Ovary (tissue), 9 donors: ENCODE measurements around the gene SAP30BP. TPM values are rescaled to one million over a fixed set of nuclear protein-coding genes. Genes with fewer than 3 reads are reported as not detected.

Source experiments
- DNase-seq, 5 donors: peaks; one replicate each; pipeline ENCODE4 v3.0.0-alpha.2; 2019 to 2020
- H3K27ac ChIP-seq, 2 donors: fragments of 200-600 bp; one replicate each; pipeline versions ENCODE4 v1.5.1 to v1.8.0; 2019 to 2022
- H3K27me3 ChIP-seq: fragments of 200-600 bp; one replicate; pipeline ENCODE4 v1.8.0; 2022
- H3K36me3 ChIP-seq: fragments of 200-600 bp; sonication (generic); one replicate; pipeline ENCODE4 v1.5.1; 2019
- H3K4me1 ChIP-seq: one replicate; pipeline ENCODE4 v1.8.1; 2013; ENCODE audit warnings: mild to moderate bottlenecking, moderate library complexity; ENCODE audit not compliant: insufficient read depth
- H3K4me3 ChIP-seq: fragments of 200-600 bp; sonication (generic); one replicate; pipeline ENCODE4 v1.5.1; 2017
- H3K9me3 ChIP-seq, 2 donors: fragments of 200-600 bp in 1 of 2; sonication (generic) in 1 of 2; one replicate each; pipeline versions ENCODE4 v1.5.1 to v1.8.1; 2013 to 2019; ENCODE audit warnings: mild to moderate bottlenecking in 1 of 2, moderate library complexity in 1 of 2
- CTCF ChIP-seq, 3 donors: fragments of 450-650 bp in 2 of 3; fragments of 200-600 bp in 1 of 3; IDR thresholded peaks; one replicate each; pipeline versions ENCODE4 v1.5.1 to v1.8.0; 2016 to 2022; ENCODE audit warnings: antibody characterized with exemption in 3 of 3, mild to moderate bottlenecking in 1 of 3
- EP300 ChIP-seq: sonication (generic); formaldehyde crosslinking; IDR thresholded peaks from one replicate; pipeline ENCODE4 v1.6.1; 2017; ENCODE audit warnings: antibody characterized with exemption
- POLR2A ChIP-seq: fragments of 450-650 bp; IDR thresholded peaks from one replicate; pipeline ENCODE4 v1.6.1; 2017; ENCODE audit warnings: antibody characterized with exemption, mild to moderate bottlenecking, moderate library complexity
- WGBS, 3 donors: extraction: QIAGEN DNeasy Blood & Tissue Kit in 1 of 3; methylation state at CpG; one replicate each; pipeline versions ENCODE4 v1.1.5 to v1.1.7; 2013 to 2017; 5-methylcytosine and 5-hydroxymethylcytosine counted together
- intact Hi-C, 4 donors: fragments of 100-400 bp; cut with DNase I; formaldehyde crosslinking; loops; one replicate each; pipeline versions ENCODE4 v1.11.0 to v1.15.1; 2022 to 2023
- polyA plus RNA-seq, 2 donors: library from polyadenylated mRNA; stranded (reverse); fragments of 200-250 nt in 1 of 2; fragments of 350-450 nt in 1 of 2; fragmentation: Illumina TruSeq in 1 of 2; extraction: RNeasy Lipid Tissue Mini Kit (QIAGEN cat#74804) in 1 of 2; gene quantifications; one replicate each; pipeline ENCODE4 v1.2.3, GENCODE V29; 2013 to 2014
- total RNA-seq, 7 donors: library from RNA; depleted of rRNA in 2 of 7; stranded (reverse); fragments of >200 nt in 2 of 7; fragmentation: NEBNext Ultra II Directional in 3 of 7; extraction: Animal tissue kit (Norgen Biotek cat#: 25700) in 3 of 7; gene quantifications; one replicate each; pipeline versions ENCODE4 v1.1.0 to v1.2.4, GENCODE V29; 2016 to 2023
- donor health status: DM: no; HTN: no; CAD: no; lungs with moderate emphysema.
- donor health status: DM: no; HTN: no; CAD: no.
- donor health status: Bipolar disorder and iron deficiency.
- donor health status: DM: yes; HTN: yes; CAD: no.
- donor health status: DM: no; HTN: no; CAD: no.
- donor health status: DM: yes; HTN: yes; CAD: no.

SAP30BP gene
- total and polyA plus RNA-seq, 9 donors: 54.8 to 89.1 (median 81.7) TPM

GRCh38 chr17:75733471-75733870 is 66.3 kb downstream of the SAP30BP start:
- H3K27ac ChIP-seq: no peak overlapping the region
- no peaks in the 10 kb centered on the region for H3K36me3 ChIP-seq
- H3K9me3 ChIP-seq: no peaks in the 10 kb centered on the region
- WGBS, 3 donors: 90 to 93% (median 93%) methylated on average over 18 of the region's 18 CpGs
- no peak for DNase-seq
- H3K27me3 ChIP-seq: no peaks in the 10 kb centered on the region
- TF ChIP-seq POLR2A: no peak
- TF ChIP-seq EP300: no peak
- TF ChIP-seq CTCF (IDR thresholded peaks at IDR 0.05): no peak
- intact Hi-C loops: loop anchor here in 1 of 4 donors (10.0 kb wide), 1 partner anchor 309 kb away; no protein-coding TSS in a partner anchor
- no peaks in the 10 kb centered on the region for H3K4me1 ChIP-seq
- no peak overlapping the region for H3K4me3 ChIP-seq

DNA sequence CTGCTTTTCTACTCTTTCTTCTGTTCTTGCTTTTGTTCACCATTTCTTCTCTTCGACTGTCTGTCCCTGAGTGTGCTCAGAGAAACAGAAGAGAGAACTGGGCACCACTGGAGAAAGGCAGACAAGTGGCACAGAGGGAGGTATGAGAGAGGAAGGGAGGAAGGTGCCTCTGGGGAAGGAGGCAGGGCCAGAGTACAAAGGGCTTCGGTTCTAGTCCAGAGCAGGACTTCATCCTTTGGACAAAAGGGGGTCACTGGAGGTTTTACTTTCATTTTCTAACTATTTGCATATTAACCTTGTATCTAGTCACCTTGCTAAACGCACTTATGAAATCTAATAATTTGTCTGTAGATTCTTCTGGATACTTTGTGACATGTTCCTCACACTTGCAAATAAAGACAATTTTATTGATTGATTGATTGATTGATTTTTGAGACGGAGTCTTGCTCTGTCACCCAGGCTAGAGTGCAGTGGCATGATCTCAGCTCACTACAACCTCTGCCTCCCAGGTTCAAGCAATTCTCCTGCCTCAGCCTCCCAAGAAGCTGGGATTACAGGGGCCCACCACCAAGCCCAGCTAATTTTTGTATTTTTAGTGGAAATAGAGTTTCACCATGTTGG is 67.6 kb downstream of the SAP30BP start:
- no peaks in the 10 kb centered on the region for H3K4me1 ChIP-seq
- WGBS, 3 donors: 63 to 68% (median 67%) methylated on average over 4 of the region's 4 CpGs
- no peak for DNase-seq
- no peak overlapping the region for H3K4me3 ChIP-seq
- TF ChIP-seq POLR2A: no peak
- no peak for TF ChIP-seq CTCF (IDR thresholded peaks at IDR 0.05)
- TF ChIP-seq EP300: no peak
- H3K9me3 ChIP-seq: no peaks in the 10 kb centered on the region
- H3K27ac ChIP-seq: no peak overlapping the region
- intact Hi-C loops: loop anchor here in 1 of 4 donors (5.0 to 10.0 kb wide), 2 partner anchors 57 to 310 kb away; no protein-coding TSS in a partner anchor
- no peaks in the 10 kb centered on the region for H3K27me3 ChIP-seq
- H3K36me3 ChIP-seq: no peaks in the 10 kb centered on the region

DNA sequence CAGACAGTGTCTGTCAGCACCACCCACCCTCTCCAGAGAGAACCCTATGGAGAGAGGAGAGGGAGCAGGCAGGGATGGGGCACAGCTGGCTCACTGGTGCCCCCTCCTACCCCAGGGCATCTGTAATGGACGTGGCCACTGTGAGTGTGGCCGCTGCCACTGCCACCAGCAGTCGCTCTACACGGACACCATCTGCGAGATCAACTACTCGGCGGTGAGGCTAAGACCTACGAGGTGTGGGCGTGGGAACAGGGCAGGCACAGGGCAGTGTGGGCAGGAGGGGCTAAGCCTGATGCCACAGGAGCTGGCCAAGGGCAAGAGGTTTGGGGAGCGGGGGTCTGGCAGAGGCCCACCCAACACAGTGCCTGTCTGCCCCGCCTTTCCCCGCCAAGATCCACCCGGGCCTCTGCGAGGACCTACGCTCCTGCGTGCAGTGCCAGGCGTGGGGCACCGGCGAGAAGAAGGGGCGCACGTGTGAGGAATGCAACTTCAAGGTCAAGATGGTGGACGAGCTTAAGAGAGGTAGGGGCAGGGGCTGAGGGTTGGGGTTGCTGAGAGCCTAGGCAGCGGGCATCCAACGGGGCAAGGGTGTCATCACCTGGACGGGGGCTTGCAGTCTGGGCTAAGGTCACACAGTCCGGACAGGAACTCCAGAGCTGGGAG is 69.2 kb downstream of the SAP30BP start:
- no peak overlapping the region for H3K4me3 ChIP-seq
- H3K27ac ChIP-seq: no peak overlapping the region
- no peaks in the 10 kb centered on the region for H3K27me3 ChIP-seq
- H3K36me3 ChIP-seq: no peaks in the 10 kb centered on the region
- 78 to 82% (median 78%) methylated on average over 26 of the region's 26 CpGs for WGBS, 3 donors
- no peaks in the 10 kb centered on the region for H3K9me3 ChIP-seq
- no peak for DNase-seq
- no peaks in the 10 kb centered on the region for H3K4me1 ChIP-seq
- TF ChIP-seq CTCF (IDR thresholded peaks at IDR 0.05) (no peak), EP300 (no peak), POLR2A (no peak)
- intact Hi-C loops: loop anchor here in 1 of 4 donors (5.0 to 10.0 kb wide), 2 partner anchors 59 to 312 kb away; no protein-coding TSS in a partner anchor

GRCh38 chr17:75737133-75737962 is 70.2 kb downstream of the SAP30BP start:
- no peak for DNase-seq
- no peak overlapping the region for H3K27ac ChIP-seq
- no peaks in the 10 kb centered on the region for H3K27me3 ChIP-seq
- no peak overlapping the region for H3K4me3 ChIP-seq
- 66 to 70% (median 67%) methylated on average over 19 to 20 of the region's 20 CpGs for WGBS, 3 donors
- intact Hi-C loops: loop anchor here in 1 of 4 donors (5.0 to 10.0 kb wide), 2 partner anchors 60 to 313 kb away; no protein-coding TSS in a partner anchor
- no peaks in the 10 kb centered on the region for H3K9me3 ChIP-seq
- H3K4me1 ChIP-seq: no peaks in the 10 kb centered on the region
- TF ChIP-seq POLR2A (no peak), EP300 (no peak)
- no peaks in the 10 kb centered on the region for H3K36me3 ChIP-seq
